GM12864 (cell line): ENCODE results near the gene CNNM3.

Experiments used
- DNase-seq: peaks from one replicate; pipeline ENCODE4 v3.0.0-alpha.2; 2011; ENCODE audit warnings: low read depth
- H3K4me3 ChIP-seq: 2 replicates; pipeline ENCODE4 v1.5.1; 2011; ENCODE audit warnings: mild to moderate bottlenecking, low read depth, low read length, control low read depth
- CTCF ChIP-seq: IDR thresholded peaks from 2 replicates; pipeline ENCODE4 v1.5.1; 2011; ENCODE audit warnings: low read depth, mild to moderate bottlenecking, moderate library complexity, low read length, control low read depth, inconsistent platforms; ENCODE audit errors: missing control alignments

CNNM3 gene

GRCh38 chr2:96876269-96877041, 60.4 kb downstream of the CNNM3 start:
- no peak for DNase-seq
- TF ChIP-seq CTCF: no peak
- no peak overlapping the region for H3K4me3 ChIP-seq

- no peak for TF ChIP-seq CTCF
- H3K4me3 ChIP-seq: no peak overlapping the region
- no peak for DNase-seq
Measured at GRCh38 chr2:96877042-96877451, 61.0 kb downstream of the CNNM3 start.

DNA sequence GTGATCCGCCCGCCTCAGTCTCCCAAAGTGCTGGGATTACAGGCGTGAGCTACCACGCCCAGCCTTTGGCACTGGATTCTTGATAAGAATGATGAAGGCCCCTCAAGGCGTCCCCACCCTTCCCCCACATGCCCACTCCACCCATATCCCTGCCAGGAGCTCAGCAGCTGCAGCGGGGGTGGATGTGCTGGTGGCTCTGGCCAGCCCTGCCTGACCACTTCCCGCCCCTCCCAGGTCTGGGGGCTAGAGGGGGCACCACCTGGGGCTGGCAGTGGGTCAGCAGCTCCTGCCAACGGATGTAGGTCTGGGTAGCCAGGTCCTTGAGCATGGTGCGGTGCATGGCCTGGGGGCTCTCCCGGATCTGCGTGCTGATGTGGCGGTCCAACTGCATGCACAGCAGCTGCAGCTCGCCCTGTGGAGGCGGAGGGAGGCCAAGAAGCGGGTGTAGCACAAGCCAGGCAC, 61.6 kb downstream of the CNNM3 start:
- TF ChIP-seq CTCF: no peak
- DNase-seq: no peak
- no peak overlapping the region for H3K4me3 ChIP-seq

- DNase-seq: no peak
- no peak overlapping the region for H3K4me3 ChIP-seq
- TF ChIP-seq CTCF: no peak
Measured at GRCh38 chr2:96878171-96878570, 62.1 kb downstream of the CNNM3 start.

- H3K4me3 ChIP-seq: no peak overlapping the region
- no peak for DNase-seq
- TF ChIP-seq CTCF: no peak
Measured at GRCh38 chr2:96878796-96879544, 62.9 kb downstream of the CNNM3 start.

- TF ChIP-seq CTCF: no peak
- no peak for DNase-seq
- H3K4me3 ChIP-seq: no peak overlapping the region
Measured at GRCh38 chr2:96879545-96880040, 63.5 kb downstream of the CNNM3 start.
